Aorta (tissue), 5 donors: ENCODE data around the gene PXDC1. TPM values are rescaled to one million over a fixed set of nuclear protein-coding genes. Genes with fewer than 3 reads are reported as not detected.

Experiments
- ATAC-seq: fragments of 200-7000 bp; cut with Tn5 transposase; one replicate; pipeline ENCODE4 v1.9.1; 2022; ENCODE audit warnings: moderate library complexity; ENCODE audit not compliant: low FRiP score
- DNase-seq, 2 donors: peaks; one replicate each; pipeline ENCODE4 v3.0.0-alpha.2; 2020
- H3K27ac ChIP-seq, 2 donors: one replicate each; pipeline ENCODE4 v1.5.1; 2013; ENCODE audit warnings: low read length in 2 of 2, mild to moderate bottlenecking in 2 of 2, moderate library complexity in 2 of 2, control low read depth in 1 of 2, inconsistent platforms in 1 of 2, low read depth in 1 of 2
- H3K27me3 ChIP-seq, 2 donors: one replicate each; pipeline ENCODE4 v1.6.1; 2013; ENCODE audit warnings: control low read depth in 1 of 2, low read length in 1 of 2, mild to moderate bottlenecking in 1 of 2, moderate library complexity in 1 of 2; ENCODE audit not compliant: insufficient read depth in 2 of 2, control insufficient read depth in 1 of 2
- H3K36me3 ChIP-seq, 2 donors: one replicate each; pipeline ENCODE4 v1.6.1; 2013; ENCODE audit warnings: control low read depth in 1 of 2, low read length in 1 of 2, mild to moderate bottlenecking in 1 of 2; ENCODE audit not compliant: insufficient read depth in 2 of 2, control insufficient read depth in 1 of 2
- H3K4me1 ChIP-seq, 2 donors: one replicate each; pipeline ENCODE4 v1.6.1; 2013; ENCODE audit warnings: low read length in 2 of 2, control low read depth in 1 of 2, mild to moderate bottlenecking in 1 of 2, moderate library complexity in 1 of 2; ENCODE audit not compliant: insufficient read depth in 2 of 2, control insufficient read depth in 1 of 2
- H3K4me3 ChIP-seq, 2 donors: one replicate each; pipeline ENCODE4 v1.5.1; 2013; ENCODE audit warnings: low read length in 2 of 2, control low read depth in 1 of 2, mild to moderate bottlenecking in 1 of 2
- H3K9me3 ChIP-seq: one replicate; pipeline ENCODE4 v1.6.1; 2013; ENCODE audit warnings: mild to moderate bottlenecking, low read length; ENCODE audit not compliant: control insufficient read depth
- WGBS, 2 donors: extraction: QIAGEN DNeasy Blood & Tissue Kit; methylation state at CpG; one replicate each; pipeline ENCODE4 v1.1.7; 2013; 5-methylcytosine and 5-hydroxymethylcytosine counted together
- intact Hi-C, 2 donors: fragments of 100-400 bp; cut with DNase I; formaldehyde crosslinking; loops; one replicate each; pipeline versions ENCODE4 v1.14.2 to v1.15.0; 2022
- polyA plus RNA-seq, 2 donors: library from polyadenylated mRNA; stranded (reverse); fragments of 200-250 nt; gene quantifications; one replicate each; pipeline ENCODE4 v1.2.3, GENCODE V29; 2013
- total RNA-seq, 2 donors: library from RNA; stranded (reverse); fragmentation: NEBNext Ultra II Directional; extraction: Animal tissue kit (Norgen Biotek cat#: 25700); gene quantifications; one replicate each; pipeline ENCODE4 v1.2.1, GENCODE V29; 2021
- donor health status: healthy with polysubstance abuse.
- donor health status: Bipolar disorder and iron deficiency.
- donor health status: DM: no; HTN: no; CAD: no.
- donor health status: DM: no; HTN: no; CAD: no.
- donor health status: DM: yes; HTN: yes; CAD: no.

Gene PXDC1
- total and polyA plus RNA-seq, 4 donors, result 110 to 222 (median 141) TPM

GRCh38 chr6:3746696-3747095 lies 4.8 kb downstream of the PXDC1 start:
- WGBS, 2 donors, result 12 to 16% methylated on average over 8 of the region's 8 CpGs
- no peaks in the 10 kb centered on the region for H3K9me3 ChIP-seq
- no peaks in the 10 kb centered on the region for H3K27me3 ChIP-seq
- ATAC-seq (no peak), DNase-seq (no peak)
- peak overlapping the region; percentile 12 to 97 for H3K27ac ChIP-seq
- H3K4me1 ChIP-seq, result no peaks in the 10 kb centered on the region
- H3K36me3 ChIP-seq, result no peaks in the 10 kb centered on the region
- H3K4me3 ChIP-seq, result peak overlapping the region in 1 of 2 donors; percentile 1
- intact Hi-C loops, result loop anchor here in 1 of 2 donors (5.0 kb wide), 2 partner anchors 96 to 141 kb away; no protein-coding TSS in a partner anchor

- Histone ChIP-seq H3K36me3 (no peaks in the 10 kb centered on the region), H3K27me3 (no peaks in the 10 kb centered on the region), H3K9me3 (no peaks in the 10 kb centered on the region), H3K4me1 (no peaks in the 10 kb centered on the region), H3K4me3 (peak overlapping the region in 1 of 2 donors; percentile 1), H3K27ac (peak overlapping the region; percentile 2 to 97)
- ATAC-seq, result no peak
- peak; percentile 51 to 76 for DNase-seq
- intact Hi-C loops, result loop anchor here in 1 of 2 donors (5.0 kb wide), 2 partner anchors 96 to 141 kb away; no protein-coding TSS in a partner anchor
- WGBS, 2 donors, result 5 to 9% methylated on average over 11 of the region's 11 CpGs
Observed at GRCh38 chr6:3746119-3746691, 5.3 kb downstream of the PXDC1 start.

- Histone ChIP-seq H3K27me3 (no peaks in the 10 kb centered on the region), H3K36me3 (no peaks in the 10 kb centered on the region), H3K9me3 (no peaks in the 10 kb centered on the region), H3K4me1 (no peaks in the 10 kb centered on the region), H3K4me3 (no peak overlapping the region), H3K27ac (peak overlapping the region in 1 of 2 donors; percentile 97)
- ATAC-seq (no peak), DNase-seq (peak in 1 of 2 donors; percentile 26)
- WGBS, 2 donors, result 30 to 32% methylated on average over 4 of the region's 4 CpGs
- intact Hi-C loops, result loop anchor here in 1 of 2 donors (5.0 kb wide), 2 partner anchors 97 to 142 kb away; no protein-coding TSS in a partner anchor
Observed at GRCh38 chr6:3745566-3746118, 5.9 kb downstream of the PXDC1 start.

GRCh38 chr6:3744901-3745470 lies 6.5 kb downstream of the PXDC1 start:
- no peak for ATAC-seq
- Histone ChIP-seq H3K36me3 (no peaks in the 10 kb centered on the region), H3K27me3 (no peaks in the 10 kb centered on the region), H3K9me3 (no peaks in the 10 kb centered on the region), H3K4me3 (no peak overlapping the region), H3K27ac (peak overlapping the region; percentile 28 to 97), H3K4me1 (no peaks in the 10 kb centered on the region)
- peak; percentile 46 to 73 for DNase-seq
- 19 to 21% methylated on average over 20 of the region's 20 CpGs for WGBS, 2 donors
- intact Hi-C loops, result loop anchor here (5.0 kb wide), 4 partner anchors 97 to 247 kb away; no protein-coding TSS in a partner anchor

- no peaks in the 10 kb centered on the region for H3K36me3 ChIP-seq
- no peaks in the 10 kb centered on the region for H3K4me1 ChIP-seq
- ATAC-seq (no peak), DNase-seq (peak; percentile 64 to 74)
- H3K27ac ChIP-seq, result peak overlapping the region in 1 of 2 donors; percentile 97
- no peak overlapping the region for H3K4me3 ChIP-seq
- intact Hi-C loops, result loop anchor here (5.0 kb wide), 2 partner anchors 188 to 248 kb away; no protein-coding TSS in a partner anchor
- H3K9me3 ChIP-seq, result no peaks in the 10 kb centered on the region
- WGBS, 2 donors, result 14 to 15% methylated on average over 19 of the region's 19 CpGs
- no peaks in the 10 kb centered on the region for H3K27me3 ChIP-seq
Observed at GRCh38 chr6:3744211-3744900, 7.2 kb downstream of the PXDC1 start.

- Histone ChIP-seq H3K27ac (peak overlapping the region; percentile 51 to 97), H3K36me3 (no peaks in the 10 kb centered on the region), H3K4me3 (peak overlapping the region in 1 of 2 donors; percentile 3), H3K27me3 (no peaks in the 10 kb centered on the region), H3K4me1 (no peaks in the 10 kb centered on the region), H3K9me3 (no peaks in the 10 kb centered on the region)
- DNase-seq, result peak in 1 of 2 donors; percentile 43
- ATAC-seq, result no peak
- 20 to 26% methylated on average over 10 of the region's 10 CpGs for WGBS, 2 donors
- intact Hi-C loops, result loop anchor here (2.0 to 5.0 kb wide), 5 partner anchors 105 to 249 kb away; partner anchors contain the start of gene FAM50B (in 1 of the 2)
Observed at GRCh38 chr6:3743541-3743940, 8.0 kb downstream of the PXDC1 start.

GRCh38 chr6:3742426-3743344 lies 8.8 kb downstream of the PXDC1 start:
- Histone ChIP-seq H3K4me3 (peak overlapping the region in 1 of 2 donors; percentile 23), H3K36me3 (no peaks in the 10 kb centered on the region), H3K27me3 (no peaks in the 10 kb centered on the region), H3K4me1 (no peaks in the 10 kb centered on the region), H3K9me3 (no peaks in the 10 kb centered on the region), H3K27ac (peak overlapping the region in 1 of 2 donors; percentile 97)
- intact Hi-C loops, result loop anchor here (2.0 to 5.0 kb wide), 5 partner anchors 106 to 250 kb away; partner anchors contain the start of gene FAM50B (in 1 of the 2)
- peak; percentile 86 for ATAC-seq
- 1% methylated on average over 37 of the region's 37 CpGs for WGBS, 2 donors
- peak; percentile 89 to 97 for DNase-seq
